ENCODE results near the gene IGFBP5. TPM values are rescaled to one million over a fixed set of nuclear protein-coding genes. Genes with fewer than 3 reads are reported as not detected.

The IGFBP5 gene
- total and polyA plus RNA-seq, 9 of the 15 experiments (the other 6 are each of a cell fraction or from before 2014, with no cell fraction given): 0.01 to 1.9 (median 0.03) TPM; not detected in 6

GRCh38 chr2:216649574-216649973 lies 45.8 kb downstream of the IGFBP5 start:
- H2AFZ ChIP-seq (ENCODE audit: low read depth, low read length): no peak overlapping the region
- H4K20me1 ChIP-seq (replicated peaks; ENCODE audit: control insufficient read depth, insufficient read depth, low read length): no peaks in the 10 kb centered on the region
- no peak for DNase-seq (ENCODE audit: extremely low read depth in 1 of 4, low spot score in 3 of 4)
- no peaks in the 10 kb centered on the region for H3K36me3 ChIP-seq (ENCODE audit: control insufficient read depth, insufficient read depth, low read length)
- no peaks in the 10 kb centered on the region; the same call in 1 of the 2 replicates for H3K9me3 ChIP-seq (replicated peaks; ENCODE audit: control insufficient read depth, insufficient read depth, low read depth, low read length)
- intact Hi-C loops (cut with micrococcal nuclease): no loop called here
- no peak overlapping the region for H3K9ac ChIP-seq (ENCODE audit: insufficient read depth in 1 of 2, low read depth in 2 of 2, low read length in 2 of 2)
- H3K27me3 ChIP-seq (ENCODE audit: control insufficient read depth in 2 of 2, insufficient read depth in 2 of 2, low read length in 2 of 2): peaks cover 2 to 25% of the 10 kb centered on the region in 2 experiments; a peak in 3 of 5 replicates
- no peak overlapping the region for H3K4me3 ChIP-seq
- ChIA-PET CTCF (ENCODE audit: low intra/inter-chr PET ratio) (no interaction called here), POLR2A (no interaction called here)
- no peak overlapping the region for H3K4me2 ChIP-seq (ENCODE audit: insufficient read depth, low read length)
- BruUV-seq (replicated peaks): no TSS peak
- no peaks in the 10 kb centered on the region for H3K79me2 ChIP-seq (ENCODE audit: control insufficient read depth, insufficient read depth, low read length)
- 2% methylated on average over 5 of the region's 5 CpGs for WGBS (ENCODE audit: insufficient coverage, low coverage, missing lambda C conversion rate)
- no peaks in the 10 kb centered on the region for H3K9me1 ChIP-seq (ENCODE audit: control insufficient read depth, insufficient read depth, low read length)
- no peaks in the 10 kb centered on the region for H3K4me1 ChIP-seq (replicated peaks in 1 of 2; ENCODE audit: control insufficient read depth in 2 of 2, insufficient read depth in 2 of 2, low read length in 2 of 2)
- no peak overlapping the region for H3K27ac ChIP-seq (ENCODE audit: extremely low read depth, low read depth, low read length)
- no peak for FAIRE-seq
- no peak for ATAC-seq
- in situ Hi-C loops (cut with MboI): no loop called here
- TF ChIP-seq GABPB1 (CRISPR knock-in tag; IDR thresholded peaks at IDR 0.05) (no peak), RBM14 (IDR thresholded peaks at IDR 0.05; ENCODE audit: borderline replicate concordance, insufficient read depth, low read depth, low read length) (no peak), CHD7 (IDR thresholded peaks at IDR 0.05; ENCODE audit: low read depth, low read length) (no peak), ZC3H11A (IDR thresholded peaks at IDR 0.05; ENCODE audit: low read depth, low read length) (no peak), SAFB2 (IDR thresholded peaks at IDR 0.05; ENCODE audit: borderline replicate concordance, low read depth, low read length, severe bottlenecking) (no peak), THRA (IDR thresholded peaks at IDR 0.05) (no peak), LCOR (CRISPR knock-in tag; IDR thresholded peaks at IDR 0.05) (no peak), RNF2 (IDR thresholded peaks at IDR 0.05) (no peak), C11orf30 (IDR thresholded peaks at IDR 0.05; ENCODE audit: low read depth) (no peak), KHSRP (IDR thresholded peaks at IDR 0.05) (no peak), ZNF586 (CRISPR knock-in tag; conservative IDR thresholded peaks at IDR 0.05) (no peak), NFIC (IDR thresholded peaks at IDR 0.05) (no peak), ZNF780A (CRISPR knock-in tag; IDR thresholded peaks at IDR 0.05) (no peak)

Measured in K562 (cell line).